GM23338 (cell line): ENCODE measurements around the gene ITSN2. TPM values are rescaled to one million over a fixed set of nuclear protein-coding genes. Genes with fewer than 3 reads are reported as not detected.

Experiments
- ATAC-seq: fragments of 200-7000 bp; cut with Tn5 transposase; 3 replicates; pipeline ENCODE4 v1.9.1; 2020
- DNase-seq: peaks from one replicate; pipeline ENCODE4 v3.0.0-alpha.2; 2015; ENCODE audit warnings: low spot score
- H2AFZ ChIP-seq: fragments of 200-600 bp; sonication (generic); 2 replicates; pipeline ENCODE4 v1.8.0; 2016; ENCODE audit warnings: antibody characterized with exemption, mild to moderate bottlenecking, moderate library complexity
- H3F3A ChIP-seq: fragments of 200-600 bp; sonication (generic); replicated peaks from 2 replicates; pipeline ENCODE4 v1.8.0; 2017; ENCODE audit warnings: antibody characterized with exemption, mixed run types, low read depth
- H3K27ac ChIP-seq: fragments of 200-600 bp; sonication (generic); 2 replicates; pipeline ENCODE4 v1.6.1; 2016; ENCODE audit warnings: low read depth
- H3K27me3 ChIP-seq: fragments of 200-600 bp; sonication (generic); 2 replicates; pipeline ENCODE4 v1.8.0; 2016; ENCODE audit warnings: mild to moderate bottlenecking, mixed run types, moderate library complexity; ENCODE audit not compliant: insufficient read depth
- H3K36me3 ChIP-seq: fragments of 200-600 bp; sonication (generic); 2 replicates; pipeline ENCODE4 v1.8.0; 2016; ENCODE audit warnings: mild to moderate bottlenecking; ENCODE audit not compliant: insufficient read depth
- H3K4me1 ChIP-seq: fragments of 200-600 bp; sonication (generic); 2 replicates; pipeline ENCODE4 v1.8.0; 2016; ENCODE audit warnings: mild to moderate bottlenecking, moderate library complexity; ENCODE audit not compliant: insufficient read depth
- H3K4me2 ChIP-seq: fragments of 200-600 bp; sonication (generic); 2 replicates; pipeline ENCODE4 v1.7.1; 2017; ENCODE audit warnings: mixed run types
- H3K4me3 ChIP-seq: fragments of 200-600 bp; sonication (generic); 2 replicates; pipeline ENCODE4 v1.6.1; 2016; ENCODE audit warnings: mixed run types
- H3K79me2 ChIP-seq: fragments of 200-600 bp; sonication (generic); replicated peaks from 2 replicates; pipeline ENCODE4 v1.8.0; 2017; ENCODE audit warnings: mild to moderate bottlenecking; ENCODE audit not compliant: insufficient read depth
- H3K9me2 ChIP-seq: fragments of 200-600 bp; sonication (generic); 2 replicates; pipeline ENCODE4 v1.8.0; 2017; ENCODE audit not compliant: insufficient read depth
- H4K20me1 ChIP-seq: fragments of 200-600 bp; sonication (generic); replicated peaks from 2 replicates; pipeline ENCODE4 v1.8.0; 2017; ENCODE audit warnings: mild to moderate bottlenecking; ENCODE audit not compliant: insufficient read depth
- H3K27ac Mint-ChIP-seq: 2 replicates; pipeline ENCODE4 v1.8.0; 2020; ENCODE audit warnings: inconsistent platforms, mild to moderate bottlenecking, moderate library complexity, mixed read lengths
- H3K27me3 Mint-ChIP-seq: 3 replicates; pipeline ENCODE4 v1.8.0; 2022; ENCODE audit warnings: low read depth, mild to moderate bottlenecking, moderate library complexity, mixed read lengths, inconsistent platforms; ENCODE audit not compliant: insufficient read depth, poor library complexity
- H3K36me3 Mint-ChIP-seq: 3 replicates; pipeline ENCODE4 v1.8.0; 2021; ENCODE audit warnings: low read depth, mild to moderate bottlenecking, inconsistent platforms, moderate library complexity, mixed read lengths
- H3K4me1 Mint-ChIP-seq: 3 replicates; pipeline ENCODE4 v1.8.0; 2020; ENCODE audit warnings: mild to moderate bottlenecking, inconsistent platforms, mixed read lengths
- H3K4me3 Mint-ChIP-seq: 3 replicates; pipeline ENCODE4 v1.8.0; 2021; ENCODE audit warnings: moderate library complexity, mild to moderate bottlenecking, inconsistent platforms, mixed read lengths
- H3K9me3 Mint-ChIP-seq: 3 replicates; pipeline ENCODE4 v1.8.0; 2020; ENCODE audit warnings: moderate library complexity, mild to moderate bottlenecking, inconsistent platforms, mixed read lengths
- CREB1 ChIP-seq: fragments of 250-450 bp; sonication (Bioruptor Pico); IDR thresholded peaks from 2 replicates; pipeline ENCODE4 v1.5.0; 2020; ENCODE audit warnings: low read depth, mild to moderate bottlenecking, moderate library complexity
- EZH2 ChIP-seq: fragments of 200-600 bp; sonication (generic); IDR thresholded peaks from one replicate; pipeline ENCODE4 v1.8.0; 2017; ENCODE audit warnings: antibody characterized with exemption, mild to moderate bottlenecking, low read depth; ENCODE audit not compliant: unreplicated experiment
- EZH2phosphoT487 ChIP-seq: fragments of 200-600 bp; sonication (generic); IDR thresholded peaks from one replicate; pipeline ENCODE4 v1.8.1; 2018; ENCODE audit warnings: antibody characterized with exemption; ENCODE audit not compliant: unreplicated experiment
- JUNB ChIP-seq: IDR thresholded peaks from one replicate; pipeline ENCODE4 v1.6.1; 2016; ENCODE audit warnings: antibody characterized with exemption; ENCODE audit not compliant: unreplicated experiment
- NANOG ChIP-seq: IDR thresholded peaks from 2 replicates; pipeline ENCODE4 v1.6.1; 2016; ENCODE audit warnings: antibody characterized with exemption, borderline replicate concordance
- POLR2AphosphoS5 ChIP-seq: IDR thresholded peaks from 2 replicates; pipeline ENCODE4 v1.6.1; 2016; ENCODE audit warnings: antibody characterized with exemption, low read depth
- STAT1 ChIP-seq: IDR thresholded peaks from one replicate; pipeline ENCODE4 v1.6.1; 2016; ENCODE audit warnings: antibody characterized with exemption; ENCODE audit not compliant: unreplicated experiment
- ZNF114 ChIP-seq: fragments of 250-450 bp; sonication (Bioruptor Pico); IDR thresholded peaks from 2 replicates; pipeline ENCODE4 v1.5.0; 2020; ENCODE audit warnings: mild to moderate bottlenecking, moderate library complexity
- ZNF331 ChIP-seq: fragments of 250-450 bp; sonication (Bioruptor Pico); IDR thresholded peaks from 2 replicates; pipeline ENCODE4 v1.5.0; 2020; ENCODE audit warnings: low read depth, mild to moderate bottlenecking, moderate library complexity
- polyA plus RNA-seq: library from polyadenylated mRNA; unstranded; fragments of >200 nt; fragmentation: Nextera tagmentation; extraction: Ambion mirVana; gene quantifications from 2 replicates; pipeline ENCODE4 v1.2.1, GENCODE V29; 2016
- total RNA-seq: library from RNA; depleted of rRNA; stranded (reverse); fragments of >200 nt; shearing (Covaris generic); gene quantifications from 2 replicates; pipeline ENCODE4 v1.2.3, GENCODE V29; 2014
- TF ChIP-seq, protein P1 (sequence below): IDR thresholded peaks from 2 replicates; pipeline ENCODE4 v1.6.1; 2016; ENCODE audit warnings: antibody characterized with exemption
- TF ChIP-seq, protein P2 (sequence below), 2 experiments: fragments of 200-600 bp in 1 of 2; sonication (generic) in 1 of 2; conservative IDR thresholded peaks; 2 replicates each; pipeline versions ENCODE4 v1.5.1 to v1.6.1; 2016 to 2017; ENCODE audit warnings: antibody characterized with exemption in 2 of 2, low read depth in 2 of 2, mild to moderate bottlenecking in 2 of 2, moderate library complexity in 1 of 2
- TF ChIP-seq, protein P3 (sequence below): IDR thresholded peaks from one replicate; pipeline ENCODE4 v1.6.1; 2018; ENCODE audit warnings: antibody characterized with exemption; ENCODE audit not compliant: unreplicated experiment
- TF ChIP-seq, protein P4 (sequence below): fragments of 250-450 bp; sonication (Bioruptor Pico); IDR thresholded peaks from 2 replicates; pipeline ENCODE4 v1.5.0; 2020; ENCODE audit warnings: mild to moderate bottlenecking, moderate library complexity

Gene ITSN2
- total and polyA plus RNA-seq, 2 experiments from 2014 or later, result 17.1 to 17.8 TPM

DNA sequence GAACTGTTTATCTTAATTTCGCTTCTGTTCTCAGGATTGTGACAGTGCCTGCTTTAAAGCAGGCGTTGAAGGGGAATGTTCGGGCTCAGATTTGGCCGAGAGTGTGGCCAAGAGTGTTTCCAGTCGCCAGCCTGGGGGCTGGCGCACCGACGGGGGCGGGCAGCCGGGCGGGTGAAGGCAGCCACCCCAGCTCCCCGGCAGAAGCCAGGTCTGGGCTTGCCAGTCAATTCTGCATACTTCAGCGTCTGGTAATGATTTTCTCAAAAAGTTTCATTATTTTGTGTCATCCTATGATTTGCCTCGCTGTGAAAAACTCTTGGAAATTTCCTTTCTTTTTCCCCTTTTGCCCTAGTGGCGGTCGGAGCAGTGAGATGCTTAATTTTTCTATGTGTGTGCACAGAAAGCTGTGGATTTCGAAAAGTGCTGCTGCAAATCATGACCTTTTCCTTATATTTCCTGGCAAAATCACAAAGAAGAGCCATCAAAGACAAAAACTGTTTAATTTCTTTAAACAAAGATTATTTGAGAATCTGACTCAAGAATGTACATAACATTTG is 184.6 kb downstream of the ITSN2 start:
- Mint-ChIP-seq H3K27ac (no peak overlapping the region), H3K4me3 (no peak overlapping the region), H3K4me1 (no peaks in the 10 kb centered on the region), H3K36me3 (no peaks in the 10 kb centered on the region), H3K27me3 (no peaks in the 10 kb centered on the region), H3K9me3 (no peaks in the 10 kb centered on the region)
- TF ChIP-seq POLR2AphosphoS5, result no peak
- TF ChIP-seq NANOG, result no peak
- TF ChIP-seq, protein P1, sequence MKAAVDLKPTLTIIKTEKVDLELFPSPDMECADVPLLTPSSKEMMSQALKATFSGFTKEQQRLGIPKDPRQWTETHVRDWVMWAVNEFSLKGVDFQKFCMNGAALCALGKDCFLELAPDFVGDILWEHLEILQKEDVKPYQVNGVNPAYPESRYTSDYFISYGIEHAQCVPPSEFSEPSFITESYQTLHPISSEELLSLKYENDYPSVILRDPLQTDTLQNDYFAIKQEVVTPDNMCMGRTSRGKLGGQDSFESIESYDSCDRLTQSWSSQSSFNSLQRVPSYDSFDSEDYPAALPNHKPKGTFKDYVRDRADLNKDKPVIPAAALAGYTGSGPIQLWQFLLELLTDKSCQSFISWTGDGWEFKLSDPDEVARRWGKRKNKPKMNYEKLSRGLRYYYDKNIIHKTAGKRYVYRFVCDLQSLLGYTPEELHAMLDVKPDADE, result no peak
- TF ChIP-seq ZNF114 (CRISPR knock-in tag), result no peak
- no peak for TF ChIP-seq STAT1
- no peak for TF ChIP-seq CREB1 (CRISPR knock-in tag)
- TF ChIP-seq ZNF331, result no peak
- TF ChIP-seq, protein P2, sequence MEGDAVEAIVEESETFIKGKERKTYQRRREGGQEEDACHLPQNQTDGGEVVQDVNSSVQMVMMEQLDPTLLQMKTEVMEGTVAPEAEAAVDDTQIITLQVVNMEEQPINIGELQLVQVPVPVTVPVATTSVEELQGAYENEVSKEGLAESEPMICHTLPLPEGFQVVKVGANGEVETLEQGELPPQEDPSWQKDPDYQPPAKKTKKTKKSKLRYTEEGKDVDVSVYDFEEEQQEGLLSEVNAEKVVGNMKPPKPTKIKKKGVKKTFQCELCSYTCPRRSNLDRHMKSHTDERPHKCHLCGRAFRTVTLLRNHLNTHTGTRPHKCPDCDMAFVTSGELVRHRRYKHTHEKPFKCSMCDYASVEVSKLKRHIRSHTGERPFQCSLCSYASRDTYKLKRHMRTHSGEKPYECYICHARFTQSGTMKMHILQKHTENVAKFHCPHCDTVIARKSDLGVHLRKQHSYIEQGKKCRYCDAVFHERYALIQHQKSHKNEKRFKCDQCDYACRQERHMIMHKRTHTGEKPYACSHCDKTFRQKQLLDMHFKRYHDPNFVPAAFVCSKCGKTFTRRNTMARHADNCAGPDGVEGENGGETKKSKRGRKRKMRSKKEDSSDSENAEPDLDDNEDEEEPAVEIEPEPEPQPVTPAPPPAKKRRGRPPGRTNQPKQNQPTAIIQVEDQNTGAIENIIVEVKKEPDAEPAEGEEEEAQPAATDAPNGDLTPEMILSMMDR (conservative IDR thresholded peaks at IDR 0.05; ENCODE audit: low read depth in 2 of 2), result no peak
- TF ChIP-seq EZH2, result no peak
- TF ChIP-seq, protein P3, sequence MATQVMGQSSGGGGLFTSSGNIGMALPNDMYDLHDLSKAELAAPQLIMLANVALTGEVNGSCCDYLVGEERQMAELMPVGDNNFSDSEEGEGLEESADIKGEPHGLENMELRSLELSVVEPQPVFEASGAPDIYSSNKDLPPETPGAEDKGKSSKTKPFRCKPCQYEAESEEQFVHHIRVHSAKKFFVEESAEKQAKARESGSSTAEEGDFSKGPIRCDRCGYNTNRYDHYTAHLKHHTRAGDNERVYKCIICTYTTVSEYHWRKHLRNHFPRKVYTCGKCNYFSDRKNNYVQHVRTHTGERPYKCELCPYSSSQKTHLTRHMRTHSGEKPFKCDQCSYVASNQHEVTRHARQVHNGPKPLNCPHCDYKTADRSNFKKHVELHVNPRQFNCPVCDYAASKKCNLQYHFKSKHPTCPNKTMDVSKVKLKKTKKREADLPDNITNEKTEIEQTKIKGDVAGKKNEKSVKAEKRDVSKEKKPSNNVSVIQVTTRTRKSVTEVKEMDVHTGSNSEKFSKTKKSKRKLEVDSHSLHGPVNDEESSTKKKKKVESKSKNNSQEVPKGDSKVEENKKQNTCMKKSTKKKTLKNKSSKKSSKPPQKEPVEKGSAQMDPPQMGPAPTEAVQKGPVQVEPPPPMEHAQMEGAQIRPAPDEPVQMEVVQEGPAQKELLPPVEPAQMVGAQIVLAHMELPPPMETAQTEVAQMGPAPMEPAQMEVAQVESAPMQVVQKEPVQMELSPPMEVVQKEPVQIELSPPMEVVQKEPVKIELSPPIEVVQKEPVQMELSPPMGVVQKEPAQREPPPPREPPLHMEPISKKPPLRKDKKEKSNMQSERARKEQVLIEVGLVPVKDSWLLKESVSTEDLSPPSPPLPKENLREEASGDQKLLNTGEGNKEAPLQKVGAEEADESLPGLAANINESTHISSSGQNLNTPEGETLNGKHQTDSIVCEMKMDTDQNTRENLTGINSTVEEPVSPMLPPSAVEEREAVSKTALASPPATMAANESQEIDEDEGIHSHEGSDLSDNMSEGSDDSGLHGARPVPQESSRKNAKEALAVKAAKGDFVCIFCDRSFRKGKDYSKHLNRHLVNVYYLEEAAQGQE, result no peak
- no peak for TF ChIP-seq JUNB
- TF ChIP-seq, protein P4, sequence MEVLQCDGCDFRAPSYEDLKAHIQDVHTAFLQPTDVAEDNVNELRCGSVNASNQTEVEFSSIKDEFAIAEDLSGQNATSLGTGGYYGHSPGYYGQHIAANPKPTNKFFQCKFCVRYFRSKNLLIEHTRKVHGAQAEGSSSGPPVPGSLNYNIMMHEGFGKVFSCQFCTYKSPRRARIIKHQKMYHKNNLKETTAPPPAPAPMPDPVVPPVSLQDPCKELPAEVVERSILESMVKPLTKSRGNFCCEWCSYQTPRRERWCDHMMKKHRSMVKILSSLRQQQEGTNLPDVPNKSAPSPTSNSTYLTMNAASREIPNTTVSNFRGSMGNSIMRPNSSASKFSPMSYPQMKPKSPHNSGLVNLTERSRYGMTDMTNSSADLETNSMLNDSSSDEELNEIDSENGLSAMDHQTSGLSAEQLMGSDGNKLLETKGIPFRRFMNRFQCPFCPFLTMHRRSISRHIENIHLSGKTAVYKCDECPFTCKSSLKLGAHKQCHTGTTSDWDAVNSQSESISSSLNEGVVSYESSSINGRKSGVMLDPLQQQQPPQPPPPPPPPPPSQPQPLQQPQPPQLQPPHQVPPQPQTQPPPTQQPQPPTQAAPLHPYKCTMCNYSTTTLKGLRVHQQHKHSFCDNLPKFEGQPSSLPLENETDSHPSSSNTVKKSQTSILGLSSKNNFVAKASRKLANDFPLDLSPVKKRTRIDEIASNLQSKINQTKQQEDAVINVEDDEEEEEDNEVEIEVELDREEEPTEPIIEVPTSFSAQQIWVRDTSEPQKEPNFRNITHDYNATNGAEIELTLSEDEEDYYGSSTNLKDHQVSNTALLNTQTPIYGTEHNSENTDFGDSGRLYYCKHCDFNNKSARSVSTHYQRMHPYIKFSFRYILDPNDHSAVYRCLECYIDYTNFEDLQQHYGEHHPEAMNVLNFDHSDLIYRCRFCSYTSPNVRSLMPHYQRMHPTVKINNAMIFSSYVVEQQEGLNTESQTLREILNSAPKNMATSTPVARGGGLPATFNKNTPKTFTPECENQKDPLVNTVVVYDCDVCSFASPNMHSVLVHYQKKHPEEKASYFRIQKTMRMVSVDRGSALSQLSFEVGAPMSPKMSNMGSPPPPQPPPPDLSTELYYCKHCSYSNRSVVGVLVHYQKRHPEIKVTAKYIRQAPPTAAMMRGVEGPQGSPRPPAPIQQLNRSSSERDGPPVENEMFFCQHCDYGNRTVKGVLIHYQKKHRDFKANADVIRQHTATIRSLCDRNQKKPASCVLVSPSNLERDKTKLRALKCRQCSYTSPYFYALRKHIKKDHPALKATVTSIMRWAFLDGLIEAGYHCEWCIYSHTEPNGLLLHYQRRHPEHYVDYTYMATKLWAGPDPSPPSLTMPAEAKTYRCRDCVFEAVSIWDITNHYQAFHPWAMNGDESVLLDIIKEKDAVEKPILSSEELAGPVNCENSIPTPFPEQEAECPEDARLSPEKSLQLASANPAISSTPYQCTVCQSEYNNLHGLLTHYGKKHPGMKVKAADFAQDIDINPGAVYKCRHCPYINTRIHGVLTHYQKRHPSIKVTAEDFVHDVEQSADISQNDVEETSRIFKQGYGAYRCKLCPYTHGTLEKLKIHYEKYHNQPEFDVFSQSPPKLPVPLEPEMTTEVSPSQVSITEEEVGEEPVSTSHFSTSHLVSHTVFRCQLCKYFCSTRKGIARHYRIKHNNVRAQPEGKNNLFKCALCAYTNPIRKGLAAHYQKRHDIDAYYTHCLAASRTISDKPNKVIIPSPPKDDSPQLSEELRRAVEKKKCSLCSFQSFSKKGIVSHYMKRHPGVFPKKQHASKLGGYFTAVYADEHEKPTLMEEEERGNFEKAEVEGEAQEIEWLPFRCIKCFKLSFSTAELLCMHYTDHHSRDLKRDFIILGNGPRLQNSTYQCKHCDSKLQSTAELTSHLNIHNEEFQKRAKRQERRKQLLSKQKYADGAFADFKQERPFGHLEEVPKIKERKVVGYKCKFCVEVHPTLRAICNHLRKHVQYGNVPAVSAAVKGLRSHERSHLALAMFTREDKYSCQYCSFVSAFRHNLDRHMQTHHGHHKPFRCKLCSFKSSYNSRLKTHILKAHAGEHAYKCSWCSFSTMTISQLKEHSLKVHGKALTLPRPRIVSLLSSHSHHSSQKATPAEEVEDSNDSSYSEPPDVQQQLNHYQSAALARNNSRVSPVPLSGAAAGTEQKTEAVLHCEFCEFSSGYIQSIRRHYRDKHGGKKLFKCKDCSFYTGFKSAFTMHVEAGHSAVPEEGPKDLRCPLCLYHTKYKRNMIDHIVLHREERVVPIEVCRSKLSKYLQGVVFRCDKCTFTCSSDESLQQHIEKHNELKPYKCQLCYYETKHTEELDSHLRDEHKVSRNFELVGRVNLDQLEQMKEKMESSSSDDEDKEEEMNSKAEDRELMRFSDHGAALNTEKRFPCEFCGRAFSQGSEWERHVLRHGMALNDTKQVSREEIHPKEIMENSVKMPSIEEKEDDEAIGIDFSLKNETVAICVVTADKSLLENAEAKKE (CRISPR knock-in tag), result no peak
- no peak for TF ChIP-seq EZH2phosphoT487
- H3K79me2 ChIP-seq, result no peaks in the 10 kb centered on the region
- no peaks in the 10 kb centered on the region; the same call in 1 of the 2 replicates for H3F3A ChIP-seq
- ATAC-seq (no peak), DNase-seq (no peak)
- H3K4me2 ChIP-seq, result no peak overlapping the region
- peaks cover 12% of the 10 kb centered on the region; the same call in 1 of the 2 replicates for H3K27me3 ChIP-seq
- peak overlapping the region; percentile 85; the same call in 1 of the 2 replicates for H2AFZ ChIP-seq
- H4K20me1 ChIP-seq, result no peaks in the 10 kb centered on the region
- H3K27ac ChIP-seq, result no peak overlapping the region
- no peak overlapping the region for H3K4me3 ChIP-seq
- no peaks in the 10 kb centered on the region for H3K36me3 ChIP-seq
- no peaks in the 10 kb centered on the region for H3K9me2 ChIP-seq
- no peaks in the 10 kb centered on the region for H3K4me1 ChIP-seq
